Caco-2 (cell line): ENCODE data around the gene SORD. TPM values are rescaled to one million over a fixed set of nuclear protein-coding genes. Genes with fewer than 3 reads are reported as not detected.

Experiments used
- BruUV-seq: library from RNA; stranded (reverse); fragments of 400-500 nt; replicated peaks from 2 replicates; lab custom pipeline; 2021; lab: Mats Ljungman, UMichigan
- CTCF ChIA-PET: fragments of 300-600 bp; sonication (Branson Sonifier 250); formaldehyde crosslinking; loops from one replicate; lab custom pipeline; 2022; ENCODE audit warnings: antibody characterized with exemption; lab: Charles Lee
- POLR2A ChIA-PET: fragments of 300-600 bp; sonication (Branson Sonifier 250); formaldehyde crosslinking; loops from one replicate; lab custom pipeline; 2022; ENCODE audit warnings: antibody characterized with exemption; lab: Charles Lee
- DNase-seq, 2 experiments: peaks; one replicate each; pipeline versions ENCODE4 v3.0.0 to v3.0.0-alpha.2; 2020 to 2022
- H3K27me3 ChIP-seq: replicated peaks from 2 replicates; pipeline ENCODE4 v1.6.0; 2011; ENCODE audit warnings: low read length; ENCODE audit not compliant: control insufficient read depth, insufficient read depth
- H3K36me3 ChIP-seq: 2 replicates; pipeline ENCODE4 v1.5.1; 2011; ENCODE audit warnings: low read length; ENCODE audit not compliant: control insufficient read depth, insufficient read depth
- H3K4me1 ChIP-seq: fragments of 250-450 bp; sonication (Bioruptor Pico); 2 replicates; pipeline ENCODE4 v1.5.1; 2020; ENCODE audit warnings: mild to moderate bottlenecking
- H3K4me3 ChIP-seq: 2 replicates; pipeline ENCODE4 v1.5.1; 2011; ENCODE audit warnings: low read depth, mild to moderate bottlenecking, control low read depth, low read length
- H3K9me3 ChIP-seq: fragments of 250-450 bp; sonication (Bioruptor Pico); 2 replicates; pipeline ENCODE4 v1.5.1; 2020; ENCODE audit warnings: mild to moderate bottlenecking, moderate library complexity
- H3K27ac Mint-ChIP-seq: one replicate; pipeline ENCODE4 v1.8.0; 2022; ENCODE audit warnings: mixed read lengths; ENCODE audit not compliant: unreplicated experiment
- H3K27me3 Mint-ChIP-seq: one replicate; pipeline ENCODE4 v1.8.0; 2022; ENCODE audit warnings: mixed read lengths; ENCODE audit not compliant: insufficient read depth, unreplicated experiment
- H3K36me3 Mint-ChIP-seq: one replicate; pipeline ENCODE4 v1.8.0; 2022; ENCODE audit warnings: mild to moderate bottlenecking, mixed read lengths; ENCODE audit not compliant: insufficient read depth, unreplicated experiment
- H3K4me1 Mint-ChIP-seq: one replicate; pipeline ENCODE4 v1.8.0; 2022; ENCODE audit warnings: low read depth, mixed read lengths; ENCODE audit not compliant: unreplicated experiment
- H3K4me3 Mint-ChIP-seq: one replicate; pipeline ENCODE4 v1.8.0; 2022; ENCODE audit warnings: mild to moderate bottlenecking, moderate library complexity, mixed read lengths; ENCODE audit not compliant: unreplicated experiment
- H3K9me3 Mint-ChIP-seq: one replicate; pipeline ENCODE4 v1.8.0; 2022; ENCODE audit warnings: mixed read lengths; ENCODE audit not compliant: unreplicated experiment
- CTCF ChIP-seq, 2 experiments: fragments of 200-600 bp in 1 of 2; IDR thresholded peaks; 1 replicate in 1 of 2; 2 replicates in 1 of 2; pipeline versions ENCODE4 v1.5.1 to v1.8.0; 2011 to 2022; ENCODE audit warnings: antibody characterized with exemption in 1 of 2, control low read depth in 1 of 2, inconsistent platforms in 1 of 2, low read depth in 1 of 2, low read length in 1 of 2, mild to moderate bottlenecking in 1 of 2, moderate library complexity in 1 of 2; ENCODE audit not compliant: insufficient read depth in 1 of 2, severe bottlenecking in 1 of 2, unreplicated experiment in 1 of 2
- intact Hi-C: fragments of 100-400 bp; cut with micrococcal nuclease; formaldehyde crosslinking; loops from one replicate; pipeline ENCODE4 v1.10.0; 2022; ENCODE audit not compliant: unreplicated experiment
- total RNA-seq: library from RNA; stranded (reverse); gene quantifications from 2 replicates; pipeline ENCODE4 v1.2.3, GENCODE V29; 2022

SORD gene
- total RNA-seq, 1 experiment from 2014 or later: 79.7 TPM

GRCh38 chr15:45111390-45112142, 88.6 kb downstream of the SORD start:
- H3K27me3 ChIP-seq: no peaks in the 10 kb centered on the region
- POLR2A ChIA-PET: no interaction called here

GRCh38 chr15:45112143-45112590, 89.2 kb downstream of the SORD start:
- no peaks in the 10 kb centered on the region for H3K9me3 ChIP-seq
- Mint-ChIP-seq H3K9me3 (no peaks in the 10 kb centered on the region), H3K4me1 (peaks cover 8% of the 10 kb centered on the region), H3K27me3 (peaks cover 4% of the 10 kb centered on the region), H3K27ac (no peak overlapping the region), H3K4me3 (peak overlapping the region; percentile 77), H3K36me3 (peaks cover 6% of the 10 kb centered on the region)
- H3K27me3 ChIP-seq: no peaks in the 10 kb centered on the region
- peak overlapping the region; percentile 31 for H3K4me3 ChIP-seq
- no peaks in the 10 kb centered on the region for H3K4me1 ChIP-seq
- no TSS peak for BruUV-seq
- H3K36me3 ChIP-seq: no peaks in the 10 kb centered on the region
- intact Hi-C loops: no loop called here
- no peak for TF ChIP-seq CTCF (IDR thresholded peaks at IDR 0.05; ENCODE audit: insufficient read depth in 1 of 2, low read depth in 1 of 2, low read length in 1 of 2, severe bottlenecking in 1 of 2, unreplicated experiment in 1 of 2)
- ChIA-PET CTCF (no interaction called here), POLR2A (no interaction called here)
- no peak for DNase-seq

More at GRCh38 chr15:45111390-45112142, 88.6 kb downstream of the SORD start:
- Histone ChIP-seq H3K4me1 (no peaks in the 10 kb centered on the region), H3K4me3 (no peak overlapping the region), H3K36me3 (no peaks in the 10 kb centered on the region), H3K9me3 (no peaks in the 10 kb centered on the region)
- DNase-seq: no peak
- Mint-ChIP-seq H3K4me3 (peak overlapping the region; percentile 77), H3K27me3 (peaks cover 4% of the 10 kb centered on the region), H3K4me1 (peaks cover 8% of the 10 kb centered on the region), H3K36me3 (peaks cover 6% of the 10 kb centered on the region), H3K9me3 (no peaks in the 10 kb centered on the region), H3K27ac (no peak overlapping the region)
- CTCF ChIA-PET: no interaction called here
- intact Hi-C loops: no loop called here
- BruUV-seq: no TSS peak
- TF ChIP-seq CTCF (IDR thresholded peaks at IDR 0.05; ENCODE audit: insufficient read depth in 1 of 2, low read depth in 1 of 2, low read length in 1 of 2, severe bottlenecking in 1 of 2, unreplicated experiment in 1 of 2): no peak

- Mint-ChIP-seq H3K4me1 (peaks cover 10% of the 10 kb centered on the region), H3K27ac (no peak overlapping the region), H3K4me3 (peak overlapping the region; percentile 77), H3K9me3 (no peaks in the 10 kb centered on the region), H3K36me3 (peaks cover 8% of the 10 kb centered on the region), H3K27me3 (peaks cover 4% of the 10 kb centered on the region)
- H3K27me3 ChIP-seq: no peaks in the 10 kb centered on the region
- H3K4me1 ChIP-seq: peaks cover 2% of the 10 kb centered on the region; the same call in 1 of the 2 replicates
- DNase-seq: no peak
- peak overlapping the region; percentile 31 for H3K4me3 ChIP-seq
- H3K36me3 ChIP-seq: no peaks in the 10 kb centered on the region
- TF ChIP-seq CTCF (IDR thresholded peaks at IDR 0.05; ENCODE audit: insufficient read depth in 1 of 2, low read depth in 1 of 2, low read length in 1 of 2, severe bottlenecking in 1 of 2, unreplicated experiment in 1 of 2): no peak
- no peaks in the 10 kb centered on the region for H3K9me3 ChIP-seq
- POLR2A ChIA-PET: no interaction called here
- intact Hi-C loops: no loop called here
- no TSS peak for BruUV-seq
- CTCF ChIA-PET: interaction anchor here (1.0 kb wide), 1 partner anchor 144 kb away, joined by 5 read pairs; no protein-coding TSS in a partner anchor
Observed at GRCh38 chr15:45112591-45113379, 89.8 kb downstream of the SORD start.
